IPS-NIHi7 (cell line): Measurements from ENCODE around the gene OTOG.

ENCODE experiments used
- DNase-seq: peaks from one replicate; pipeline ENCODE4 v3.0.0; 2012; ENCODE audit warnings: mixed read lengths; ENCODE audit errors: extremely low spot score

Gene OTOG

DNA sequence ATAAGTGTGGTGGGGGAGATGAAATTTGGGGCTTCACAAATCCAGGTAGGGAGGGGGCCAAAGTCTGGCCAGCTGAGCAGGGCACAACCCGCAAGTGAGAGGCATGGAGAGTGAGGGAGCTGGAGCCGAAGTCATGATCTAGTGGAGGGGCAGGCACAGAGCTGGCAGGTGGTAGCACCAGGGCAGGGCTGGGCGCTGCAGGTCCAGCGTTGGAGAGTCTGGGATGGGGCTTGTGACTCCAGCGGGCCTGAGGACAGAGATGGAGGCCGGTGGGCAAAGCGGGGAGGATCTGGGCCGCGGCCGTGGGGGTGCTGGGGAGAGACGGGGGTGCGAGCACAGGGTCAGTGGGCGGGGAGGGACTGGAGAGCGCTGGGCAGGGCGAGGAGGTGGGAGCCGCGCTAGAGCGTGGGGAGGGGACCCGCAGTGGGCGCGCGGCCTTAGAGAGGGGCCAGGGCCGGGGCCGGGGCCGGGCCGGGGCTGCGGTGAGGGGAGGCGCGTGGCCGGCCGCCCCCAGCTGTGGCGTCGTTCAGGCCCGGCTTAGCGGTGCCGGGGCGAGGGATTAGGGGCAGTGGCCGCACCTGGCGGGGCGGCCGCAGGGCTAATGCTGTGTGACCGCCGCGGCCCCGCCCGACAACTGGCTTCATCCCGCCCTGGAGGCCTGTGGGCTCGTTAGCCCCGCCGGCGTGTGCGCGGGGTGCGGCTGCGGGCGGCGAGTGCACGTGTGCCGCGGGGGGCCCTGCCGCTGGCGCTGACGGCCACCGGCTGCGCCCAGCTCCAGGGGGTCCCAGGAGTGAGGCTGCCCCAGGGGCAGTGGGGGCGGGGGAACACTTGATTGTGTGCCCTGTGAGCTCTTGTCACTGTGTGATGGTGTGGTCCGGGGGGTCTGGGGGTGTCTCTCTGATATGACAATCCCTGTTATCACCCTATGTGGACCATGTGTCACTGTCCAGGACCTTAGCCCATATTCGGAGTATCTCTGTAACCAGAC is 148.7 kb downstream of the OTOG start:
- peak; percentile 53 for DNase-seq

DNA sequence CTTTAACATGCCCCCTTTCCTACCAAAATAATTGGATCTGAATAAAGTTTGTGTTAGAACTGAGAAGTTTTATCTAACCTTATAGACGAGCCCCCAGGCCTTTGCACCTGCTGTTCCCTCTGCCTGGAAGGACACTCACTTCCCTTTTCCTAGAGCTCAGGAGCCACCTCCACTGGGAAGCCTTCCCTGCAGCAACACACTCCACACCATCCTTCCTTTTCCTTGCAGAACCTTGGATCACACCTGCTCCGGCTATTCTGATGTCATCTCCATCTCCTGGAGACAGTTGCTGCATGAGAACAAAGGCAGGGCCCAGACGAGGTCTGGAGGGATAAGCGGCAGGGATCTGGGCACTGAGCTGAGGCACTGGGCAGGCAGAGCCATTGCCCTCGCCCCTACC is 149.7 kb downstream of the OTOG start:
- no peak for DNase-seq
